MM.1S (cell line): ENCODE measurements around the gene SHOC2.
A peak's percentile ranks its signal among the peaks of the same experiment; 100 is the strongest.

Experiments used
- DNase-seq: peaks from one replicate; pipeline ENCODE4 v3.0.0-alpha.2; 2015
- H2AFZ ChIP-seq: fragments of 300-600 bp; sonication (generic); 2 replicates; pipeline ENCODE4 v1.6.0; 2016; ENCODE audit warnings: antibody characterized with exemption, low read length
- H3F3A ChIP-seq: fragments of 300-600 bp; sonication (generic); 2 replicates; pipeline ENCODE4 v1.6.1; 2016; ENCODE audit warnings: mild to moderate bottlenecking, antibody characterized with exemption, low read length, moderate library complexity, mixed read lengths; ENCODE audit not compliant: insufficient read depth
- H3K27ac ChIP-seq: fragments of 300-600 bp; sonication (generic); 2 replicates; pipeline ENCODE4 v1.5.1; 2016; ENCODE audit warnings: mild to moderate bottlenecking, low read length
- H3K27me3 ChIP-seq: fragments of 300-600 bp; sonication (generic); replicated peaks from 2 replicates; pipeline ENCODE4 v1.6.0; 2016; ENCODE audit warnings: low read length; ENCODE audit not compliant: insufficient read depth
- H3K36me3 ChIP-seq: fragments of 300-600 bp; sonication (generic); replicated peaks from 2 replicates; pipeline ENCODE4 v1.6.1; 2016; ENCODE audit warnings: mild to moderate bottlenecking, low read length, mixed read lengths; ENCODE audit not compliant: insufficient read depth
- H3K4me1 ChIP-seq: fragments of 300-600 bp; sonication (generic); 2 replicates; pipeline ENCODE4 v1.6.1; 2016; ENCODE audit warnings: low read length, mixed read lengths
- H3K4me2 ChIP-seq: fragments of 300-600 bp; sonication (generic); 2 replicates; pipeline ENCODE4 v1.6.0; 2016; ENCODE audit warnings: low read depth, low read length
- H3K4me3 ChIP-seq: fragments of 300-600 bp; sonication (generic); 2 replicates; pipeline ENCODE4 v1.5.1; 2016; ENCODE audit warnings: low read length, mixed read lengths
- H3K79me2 ChIP-seq: fragments of 300-600 bp; sonication (generic); 2 replicates; pipeline ENCODE4 v1.6.1; 2016; ENCODE audit warnings: mixed run types, low read length, mixed read lengths
- H3K9ac ChIP-seq: fragments of 300-600 bp; sonication (generic); 2 replicates; pipeline ENCODE4 v1.6.1; 2016; ENCODE audit warnings: low read length, mixed read lengths
- H3K9me2 ChIP-seq: fragments of 300-600 bp; sonication (generic); replicated peaks from 2 replicates; pipeline ENCODE4 v1.6.1; 2016; ENCODE audit warnings: mild to moderate bottlenecking, low read length, mixed read lengths; ENCODE audit not compliant: insufficient read depth
- H3K9me3 ChIP-seq: fragments of 300-600 bp; sonication (generic); replicated peaks from 2 replicates; pipeline ENCODE4 v1.6.1; 2016; ENCODE audit warnings: mild to moderate bottlenecking, low read length, mixed read lengths; ENCODE audit not compliant: insufficient read depth
- H4K20me1 ChIP-seq: fragments of 300-600 bp; sonication (generic); 2 replicates; pipeline ENCODE4 v1.6.1; 2016; ENCODE audit warnings: mild to moderate bottlenecking, low read length, moderate library complexity, mixed read lengths; ENCODE audit not compliant: insufficient read depth
- EZH2 ChIP-seq: fragments of 300-600 bp; sonication (generic); optimal IDR thresholded peaks from 2 replicates; pipeline ENCODE3; 2017; ENCODE audit warnings: low read depth, mild to moderate bottlenecking, antibody characterized with exemption, low read length, mixed read lengths
- EZH2phosphoT487 ChIP-seq: fragments of 300-600 bp; sonication (generic); IDR thresholded peaks from 2 replicates; pipeline ENCODE4 v1.6.1; 2018; ENCODE audit warnings: antibody characterized with exemption, low read length
- TF ChIP-seq, protein P1 (sequence below): fragments of 300-600 bp; sonication (generic); IDR thresholded peaks from 2 replicates; pipeline ENCODE4 v1.5.1; 2016; ENCODE audit warnings: antibody characterized with exemption, low read length, mixed read lengths

The SHOC2 gene

DNA sequence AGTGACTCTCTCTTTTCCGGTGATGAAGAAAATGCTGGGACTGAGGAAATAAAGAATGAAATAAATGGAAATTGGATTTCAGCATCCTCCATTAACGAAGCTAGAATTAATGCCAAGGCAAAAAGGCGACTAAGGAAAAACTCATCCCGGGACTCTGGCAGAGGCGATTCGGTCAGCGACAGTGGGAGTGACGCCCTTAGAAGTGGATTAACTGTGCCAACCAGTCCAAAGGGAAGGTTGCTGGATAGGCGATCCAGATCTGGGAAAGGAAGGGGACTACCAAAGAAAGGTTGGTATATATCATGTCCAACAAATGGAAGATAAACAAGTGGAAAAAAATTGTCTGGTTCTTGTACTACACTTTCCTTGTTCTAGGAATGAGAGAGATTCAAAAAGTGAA is 38.2 kb upstream of the SHOC2 start:
- no peak for DNase-seq
- peaks cover 5% of the 10 kb centered on the region; the same call in 1 of the 2 replicates for H3K36me3 ChIP-seq
- H3F3A ChIP-seq, result peaks cover 4% of the 10 kb centered on the region
- no peak overlapping the region for H3K27ac ChIP-seq
- TF ChIP-seq, protein P1, sequence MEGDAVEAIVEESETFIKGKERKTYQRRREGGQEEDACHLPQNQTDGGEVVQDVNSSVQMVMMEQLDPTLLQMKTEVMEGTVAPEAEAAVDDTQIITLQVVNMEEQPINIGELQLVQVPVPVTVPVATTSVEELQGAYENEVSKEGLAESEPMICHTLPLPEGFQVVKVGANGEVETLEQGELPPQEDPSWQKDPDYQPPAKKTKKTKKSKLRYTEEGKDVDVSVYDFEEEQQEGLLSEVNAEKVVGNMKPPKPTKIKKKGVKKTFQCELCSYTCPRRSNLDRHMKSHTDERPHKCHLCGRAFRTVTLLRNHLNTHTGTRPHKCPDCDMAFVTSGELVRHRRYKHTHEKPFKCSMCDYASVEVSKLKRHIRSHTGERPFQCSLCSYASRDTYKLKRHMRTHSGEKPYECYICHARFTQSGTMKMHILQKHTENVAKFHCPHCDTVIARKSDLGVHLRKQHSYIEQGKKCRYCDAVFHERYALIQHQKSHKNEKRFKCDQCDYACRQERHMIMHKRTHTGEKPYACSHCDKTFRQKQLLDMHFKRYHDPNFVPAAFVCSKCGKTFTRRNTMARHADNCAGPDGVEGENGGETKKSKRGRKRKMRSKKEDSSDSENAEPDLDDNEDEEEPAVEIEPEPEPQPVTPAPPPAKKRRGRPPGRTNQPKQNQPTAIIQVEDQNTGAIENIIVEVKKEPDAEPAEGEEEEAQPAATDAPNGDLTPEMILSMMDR, result no peak
- no peak for TF ChIP-seq EZH2phosphoT487
- H3K27me3 ChIP-seq, result no peaks in the 10 kb centered on the region
- no peaks in the 10 kb centered on the region for H3K9me3 ChIP-seq
- peaks cover 10% of the 10 kb centered on the region for H3K4me1 ChIP-seq
- H3K4me3 ChIP-seq, result no peak overlapping the region
- no peaks in the 10 kb centered on the region for H3K9me2 ChIP-seq
- no peak overlapping the region for H2AFZ ChIP-seq
- no peaks in the 10 kb centered on the region for H4K20me1 ChIP-seq
- no peaks in the 10 kb centered on the region for H3K79me2 ChIP-seq
- no peak overlapping the region for H3K4me2 ChIP-seq
- no peak overlapping the region for H3K9ac ChIP-seq

DNA sequence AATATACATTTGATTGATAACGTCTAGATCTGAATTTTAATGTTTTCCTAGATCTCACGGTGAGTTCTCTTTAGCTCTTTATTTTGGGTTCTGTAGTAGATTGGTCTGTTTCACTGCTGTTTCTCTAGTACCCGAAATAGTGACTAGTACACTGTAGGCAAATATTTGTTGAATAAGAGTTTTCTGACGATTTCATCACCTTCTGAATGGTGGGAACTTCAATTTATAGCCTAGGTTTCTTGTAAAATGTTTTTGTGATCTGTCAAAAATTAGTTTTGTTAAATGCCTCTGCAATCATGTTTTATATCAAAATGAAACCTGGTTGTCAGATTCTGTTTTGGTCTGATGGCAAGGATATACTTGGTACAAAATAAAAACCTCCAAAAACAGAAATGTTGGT is 37.5 kb upstream of the SHOC2 start:
- Histone ChIP-seq H3K79me2 (no peaks in the 10 kb centered on the region), H3K4me1 (peaks cover 10% of the 10 kb centered on the region), H3K9me2 (no peaks in the 10 kb centered on the region), H3K9me3 (no peaks in the 10 kb centered on the region), H3F3A (peaks cover 4% of the 10 kb centered on the region), H3K36me3 (peaks cover 6% of the 10 kb centered on the region; the same call in 1 of the 2 replicates), H4K20me1 (no peaks in the 10 kb centered on the region), H3K27me3 (no peaks in the 10 kb centered on the region), H3K27ac (no peak overlapping the region), H2AFZ (no peak overlapping the region), H3K9ac (no peak overlapping the region), H3K4me2 (no peak overlapping the region), H3K4me3 (no peak overlapping the region)
- TF ChIP-seq EZH2 (no peak), EZH2phosphoT487 (no peak)
- TF ChIP-seq, protein P1, result no peak
- DNase-seq, result no peak

DNA sequence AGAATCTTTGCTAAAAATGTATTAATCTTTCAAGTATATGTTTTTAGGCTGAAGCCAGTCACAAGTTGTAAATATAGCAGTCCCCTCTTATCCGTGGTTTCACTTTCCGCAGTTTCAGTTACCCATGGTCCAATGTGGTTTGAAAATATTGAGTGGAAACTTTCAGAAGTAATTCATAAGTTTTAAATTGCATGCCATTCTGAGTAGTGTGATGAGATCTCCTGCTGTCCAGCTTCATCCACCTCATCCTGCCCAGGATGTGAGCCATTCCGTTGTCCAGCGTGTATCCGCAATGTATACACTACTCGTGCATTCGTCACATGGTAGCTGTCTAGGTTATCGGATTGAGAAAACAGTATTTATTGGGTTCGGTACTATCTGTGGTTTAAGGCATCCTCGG is 35.5 kb upstream of the SHOC2 start:
- Histone ChIP-seq H3K27ac (no peak overlapping the region), H3K36me3 (peaks cover 6% of the 10 kb centered on the region; the same call in 1 of the 2 replicates)

More for the DNA sequence above, 35.5 kb upstream of the SHOC2 start:
- TF ChIP-seq EZH2 (no peak), EZH2phosphoT487 (no peak)
- TF ChIP-seq, protein P1, result no peak
- Histone ChIP-seq H3K79me2 (no peaks in the 10 kb centered on the region), H3K27me3 (no peaks in the 10 kb centered on the region), H3K9ac (no peak overlapping the region), H3K9me2 (no peaks in the 10 kb centered on the region), H3K4me2 (peak overlapping the region; percentile 68), H3K4me3 (0 out of 2 replicates have a peak overlapping the region, but pooled peaks have one; percentile 10), H4K20me1 (no peaks in the 10 kb centered on the region), H3K4me1 (peaks cover 10% of the 10 kb centered on the region), H3F3A (peaks cover 4% of the 10 kb centered on the region), H2AFZ (no peak overlapping the region), H3K9me3 (no peaks in the 10 kb centered on the region)
- DNase-seq, result peak; percentile 61
